ENCODE measurements around the gene GCK.

DNA sequence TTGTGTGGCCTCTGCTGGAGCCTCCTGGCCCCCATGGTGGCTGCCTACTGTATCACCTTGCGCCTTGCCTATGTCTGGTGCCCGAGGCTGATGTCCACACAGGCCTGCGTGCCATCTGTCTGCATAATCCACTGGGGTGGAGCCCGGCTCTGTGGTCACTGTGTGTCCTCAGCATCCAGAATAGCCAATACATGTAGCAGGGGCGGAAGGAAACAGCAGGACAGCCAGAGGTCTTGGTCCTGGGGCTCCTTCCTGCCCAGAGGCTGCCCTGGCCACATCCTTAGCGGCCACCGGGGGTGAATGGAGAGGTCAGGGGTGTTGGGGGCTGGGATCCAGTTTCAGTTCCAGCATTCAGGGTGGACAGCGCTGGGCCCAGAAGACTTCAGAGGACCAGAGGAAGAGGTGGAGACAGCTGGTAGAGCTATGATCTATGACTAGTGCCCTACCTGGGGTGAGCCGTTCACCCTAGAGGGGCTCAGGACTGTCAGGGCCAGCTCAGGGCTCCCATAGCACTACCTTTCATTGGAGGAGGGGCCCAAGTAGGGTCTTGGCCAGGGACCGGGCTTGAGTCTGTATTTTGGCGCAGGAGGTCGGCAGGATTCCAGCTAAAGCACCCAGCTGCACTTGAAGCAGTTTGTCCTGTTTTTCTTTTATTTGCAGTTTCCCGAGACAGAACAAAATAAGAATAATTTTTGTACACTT lies 27.4 kb upstream of the GCK start:
- TF ChIP-seq MXI1 (IDR thresholded peaks at IDR 0.05; ENCODE audit: borderline replicate concordance, low read depth, low read length) (no peak), THAP9 (CRISPR knock-in tag; IDR thresholded peaks at IDR 0.05; ENCODE audit: borderline replicate concordance) (no peak), ZEB1 (IDR thresholded peaks at IDR 0.05; ENCODE audit: insufficient replicate concordance, low read depth) (no peak), ZNF710 (CRISPR knock-in tag; IDR thresholded peaks at IDR 0.05; ENCODE audit: borderline replicate concordance) (no peak), POLR2AphosphoS2 (IDR thresholded peaks at IDR 0.05; ENCODE audit: low read depth, low read length) (no peak), THAP8 (CRISPR knock-in tag; IDR thresholded peaks at IDR 0.05; ENCODE audit: borderline replicate concordance) (no peak), ZNF138 (CRISPR knock-in tag; IDR thresholded peaks at IDR 0.05; ENCODE audit: low read depth) (no peak), DPF2 (CRISPR knock-in tag; IDR thresholded peaks at IDR 0.05; ENCODE audit: borderline replicate concordance, low read depth) (no peak), ZNF354B (CRISPR knock-in tag; IDR thresholded peaks at IDR 0.05) (no peak), ZNF274 (CRISPR knock-in tag; IDR thresholded peaks at IDR 0.05) (no peak), NFE2 (CRISPR knock-in tag; IDR thresholded peaks at IDR 0.05) (no peak)
- TF ChIP-seq, protein P1, sequence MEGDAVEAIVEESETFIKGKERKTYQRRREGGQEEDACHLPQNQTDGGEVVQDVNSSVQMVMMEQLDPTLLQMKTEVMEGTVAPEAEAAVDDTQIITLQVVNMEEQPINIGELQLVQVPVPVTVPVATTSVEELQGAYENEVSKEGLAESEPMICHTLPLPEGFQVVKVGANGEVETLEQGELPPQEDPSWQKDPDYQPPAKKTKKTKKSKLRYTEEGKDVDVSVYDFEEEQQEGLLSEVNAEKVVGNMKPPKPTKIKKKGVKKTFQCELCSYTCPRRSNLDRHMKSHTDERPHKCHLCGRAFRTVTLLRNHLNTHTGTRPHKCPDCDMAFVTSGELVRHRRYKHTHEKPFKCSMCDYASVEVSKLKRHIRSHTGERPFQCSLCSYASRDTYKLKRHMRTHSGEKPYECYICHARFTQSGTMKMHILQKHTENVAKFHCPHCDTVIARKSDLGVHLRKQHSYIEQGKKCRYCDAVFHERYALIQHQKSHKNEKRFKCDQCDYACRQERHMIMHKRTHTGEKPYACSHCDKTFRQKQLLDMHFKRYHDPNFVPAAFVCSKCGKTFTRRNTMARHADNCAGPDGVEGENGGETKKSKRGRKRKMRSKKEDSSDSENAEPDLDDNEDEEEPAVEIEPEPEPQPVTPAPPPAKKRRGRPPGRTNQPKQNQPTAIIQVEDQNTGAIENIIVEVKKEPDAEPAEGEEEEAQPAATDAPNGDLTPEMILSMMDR (CRISPR knock-in tag; IDR thresholded peaks at IDR 0.05): no peak

Measured in HepG2 (cell line).